Sigmoid colon (tissue), 4 donors: ENCODE measurements around the gene FAM241B.

Source experiments
- EP300 ChIP-seq, 4 donors: sonication (generic); formaldehyde crosslinking; IDR thresholded peaks; one replicate each; pipeline ENCODE4 v1.6.1; 2017; ENCODE audit warnings: antibody characterized with exemption in 4 of 4
- POLR2A ChIP-seq, 2 donors: fragments of 450-650 bp; IDR thresholded peaks; one replicate each; pipeline ENCODE4 v1.6.1; 2016; ENCODE audit warnings: antibody characterized with exemption in 2 of 2, mild to moderate bottlenecking in 2 of 2, moderate library complexity in 2 of 2
- POLR2AphosphoS5 ChIP-seq, 4 donors: sonication (generic); formaldehyde crosslinking; IDR thresholded peaks; one replicate each; pipeline ENCODE4 v1.6.1; 2017; ENCODE audit warnings: antibody characterized with exemption in 4 of 4
- TF ChIP-seq, protein P1 (sequence below), 4 experiments: fragments of 450-650 bp in 3 of 4; fragments of 200-600 bp in 1 of 4; IDR thresholded peaks; one replicate each; pipeline ENCODE4 v1.5.1; 2016 to 2019; ENCODE audit warnings: antibody characterized with exemption in 4 of 4, mild to moderate bottlenecking in 3 of 4, moderate library complexity in 2 of 4

DNA sequence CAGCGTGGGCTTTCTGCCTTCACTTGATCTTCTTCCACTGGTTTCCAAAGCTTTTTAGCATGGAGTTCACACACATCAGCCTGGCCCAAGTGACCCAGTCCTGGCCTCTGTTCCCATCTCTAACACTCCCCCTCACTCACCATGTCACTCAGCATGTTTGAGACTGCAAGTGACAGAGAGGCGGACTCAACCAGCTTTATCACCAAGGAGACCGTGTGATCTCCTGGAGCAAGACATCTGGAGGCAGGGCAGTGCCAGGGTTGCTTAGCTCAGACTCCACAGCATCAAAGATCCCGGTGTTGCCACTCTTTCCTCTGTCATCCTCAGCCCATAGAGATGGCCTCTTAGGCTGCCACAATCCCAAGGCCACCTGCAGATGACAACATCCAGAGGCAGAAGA is 39.4 kb downstream of the FAM241B start:
- TF ChIP-seq POLR2AphosphoS5 (IDR thresholded peaks at IDR 0.05) = no peak
- TF ChIP-seq EP300 (IDR thresholded peaks at IDR 0.05) = no peak
- TF ChIP-seq, protein P1, sequence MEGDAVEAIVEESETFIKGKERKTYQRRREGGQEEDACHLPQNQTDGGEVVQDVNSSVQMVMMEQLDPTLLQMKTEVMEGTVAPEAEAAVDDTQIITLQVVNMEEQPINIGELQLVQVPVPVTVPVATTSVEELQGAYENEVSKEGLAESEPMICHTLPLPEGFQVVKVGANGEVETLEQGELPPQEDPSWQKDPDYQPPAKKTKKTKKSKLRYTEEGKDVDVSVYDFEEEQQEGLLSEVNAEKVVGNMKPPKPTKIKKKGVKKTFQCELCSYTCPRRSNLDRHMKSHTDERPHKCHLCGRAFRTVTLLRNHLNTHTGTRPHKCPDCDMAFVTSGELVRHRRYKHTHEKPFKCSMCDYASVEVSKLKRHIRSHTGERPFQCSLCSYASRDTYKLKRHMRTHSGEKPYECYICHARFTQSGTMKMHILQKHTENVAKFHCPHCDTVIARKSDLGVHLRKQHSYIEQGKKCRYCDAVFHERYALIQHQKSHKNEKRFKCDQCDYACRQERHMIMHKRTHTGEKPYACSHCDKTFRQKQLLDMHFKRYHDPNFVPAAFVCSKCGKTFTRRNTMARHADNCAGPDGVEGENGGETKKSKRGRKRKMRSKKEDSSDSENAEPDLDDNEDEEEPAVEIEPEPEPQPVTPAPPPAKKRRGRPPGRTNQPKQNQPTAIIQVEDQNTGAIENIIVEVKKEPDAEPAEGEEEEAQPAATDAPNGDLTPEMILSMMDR (IDR thresholded peaks at IDR 0.05) = no peak
- TF ChIP-seq POLR2A (IDR thresholded peaks at IDR 0.05) = no peak
